CD4-positive, alpha-beta T cell treated with Interleukin-6 for 4 hours (primary cell): ENCODE data around the gene KCTD11.
A peak's percentile ranks its signal among the peaks of the same experiment; 100 is the strongest.

Experiments used
- DNase-seq: peaks from one replicate; pipeline ENCODE4 v3.0.0-alpha.2; 2020; ENCODE audit warnings: mixed read lengths

KCTD11 gene

GRCh38 chr17:7380321-7380720 is 28.4 kb downstream of the KCTD11 start:
- no peak for DNase-seq

GRCh38 chr17:7380855-7381683 is 29.1 kb downstream of the KCTD11 start, which contains the start of gene TNK1:
TNK1 (plus strand) TSS chr17:7381089; CDS start chr17:7382927, 1,838 bp downstream.
- DNase-seq = no peak

- DNase-seq = no peak
Measured at GRCh38 chr17:7382901-7383300, 30.9 kb downstream of the KCTD11 start.

- no peak for DNase-seq
Measured at GRCh38 chr17:7383371-7383741, 31.4 kb downstream of the KCTD11 start.

- DNase-seq = peak; percentile 87
Measured at GRCh38 chr17:7383742-7384488, 32.0 kb downstream of the KCTD11 start.

GRCh38 chr17:7384489-7385081 is 32.6 kb downstream of the KCTD11 start:
- DNase-seq = no peak

GRCh38 chr17:7388856-7389255 is 36.9 kb downstream of the KCTD11 start:
- DNase-seq = no peak

- DNase-seq = no peak
Measured at GRCh38 chr17:7389924-7390910, 38.3 kb downstream of the KCTD11 start.

- no peak for DNase-seq
Measured at GRCh38 chr17:7391307-7391706, 39.3 kb downstream of the KCTD11 start.

- no peak for DNase-seq
Measured at GRCh38 chr17:7392696-7393612, 41.0 kb downstream of the KCTD11 start.

- DNase-seq = peak; percentile 82
Measured at GRCh38 chr17:7393613-7394451, 41.9 kb downstream of the KCTD11 start.

GRCh38 chr17:7394452-7395191 is 42.7 kb downstream of the KCTD11 start, which contains the start of gene PLSCR3:
PLSCR3 (minus strand) TSS chr17:7394525; CDS start chr17:7394110, 415 bp downstream.
- DNase-seq = peak; percentile 85

GRCh38 chr17:7396147-7396546 is 44.2 kb downstream of the KCTD11 start:
- DNase-seq = no peak

- no peak for DNase-seq
Measured at GRCh38 chr17:7398612-7399011, 46.6 kb downstream of the KCTD11 start.

GRCh38 chr17:7403043-7403726 is 51.2 kb downstream of the KCTD11 start:
- DNase-seq = peak; percentile 49

GRCh38 chr17:7403727-7403976 is 51.7 kb downstream of the KCTD11 start:
- no peak for DNase-seq

- peak; percentile 98 for DNase-seq
Measured at GRCh38 chr17:7403977-7404736, 52.2 kb downstream of the KCTD11 start, which contains the start of gene TMEM256. TMEM256 (minus strand) TSS chr17:7404097; CDS start chr17:7404084, 13 bp downstream.
